GM18858 (cell line): ENCODE results near the gene NCKAP5.

Experiments
- ATAC-seq: cut with Tn5 transposase; IDR thresholded peaks from one replicate; pipeline ENCODE4 v1.9.1; 2021; ENCODE audit not compliant: unreplicated experiment

NCKAP5 gene

DNA sequence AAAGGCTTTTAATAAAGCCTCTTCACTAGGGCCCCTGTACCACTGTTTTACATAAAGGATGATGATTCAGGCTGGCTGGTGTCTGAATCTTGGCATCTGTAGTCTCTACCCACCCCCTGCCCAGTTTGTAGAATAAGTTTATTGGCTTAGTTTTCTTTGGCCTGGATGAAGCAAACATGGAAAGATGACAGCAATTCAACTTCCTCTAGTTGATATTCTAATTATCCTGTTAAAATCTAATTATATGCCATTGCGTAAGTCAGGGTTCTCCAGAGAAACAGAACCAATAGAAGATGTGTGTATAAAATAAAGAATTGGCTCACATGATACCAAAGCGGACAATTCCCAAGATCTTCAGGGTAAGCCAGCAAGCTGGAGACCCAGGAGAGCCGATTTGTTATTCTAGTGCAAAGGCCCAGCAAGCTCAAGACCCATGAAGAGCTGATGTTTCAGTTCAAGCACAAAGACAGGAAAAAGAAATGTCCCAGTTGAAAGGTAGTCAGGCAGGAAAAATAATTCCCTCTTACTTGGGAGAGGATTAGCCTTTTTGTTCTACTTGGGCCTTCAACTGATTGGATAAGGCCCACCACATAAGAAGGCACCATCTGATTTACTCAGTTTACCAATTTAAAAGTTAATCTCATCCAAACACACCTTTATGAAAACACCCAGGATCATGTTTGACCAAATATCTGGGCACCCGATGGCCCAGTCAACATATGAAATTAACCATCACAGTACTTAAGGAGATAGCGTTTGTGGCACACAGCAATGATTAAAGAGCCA lies 815.6 kb downstream of the NCKAP5 start:
- no peak for ATAC-seq

DNA sequence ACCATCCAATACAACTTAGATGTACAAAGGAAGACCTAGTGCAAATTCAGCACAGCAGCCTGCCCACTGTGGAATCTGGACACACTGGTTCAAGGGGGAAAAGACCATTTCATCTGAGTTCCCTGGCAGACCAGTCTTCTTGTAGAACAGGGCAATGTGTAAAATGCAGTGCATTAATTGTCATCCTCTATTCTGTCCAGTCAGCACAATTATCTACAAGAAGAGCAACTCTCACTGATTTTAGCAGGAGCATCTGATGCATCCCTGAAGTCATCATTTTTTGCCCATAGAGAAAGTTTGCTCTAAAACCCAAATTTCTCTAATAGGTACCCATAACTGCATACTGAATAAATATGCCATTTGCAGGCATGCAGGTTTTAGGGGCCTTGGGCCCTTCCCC lies 816.4 kb downstream of the NCKAP5 start:
- ATAC-seq, result no peak

DNA sequence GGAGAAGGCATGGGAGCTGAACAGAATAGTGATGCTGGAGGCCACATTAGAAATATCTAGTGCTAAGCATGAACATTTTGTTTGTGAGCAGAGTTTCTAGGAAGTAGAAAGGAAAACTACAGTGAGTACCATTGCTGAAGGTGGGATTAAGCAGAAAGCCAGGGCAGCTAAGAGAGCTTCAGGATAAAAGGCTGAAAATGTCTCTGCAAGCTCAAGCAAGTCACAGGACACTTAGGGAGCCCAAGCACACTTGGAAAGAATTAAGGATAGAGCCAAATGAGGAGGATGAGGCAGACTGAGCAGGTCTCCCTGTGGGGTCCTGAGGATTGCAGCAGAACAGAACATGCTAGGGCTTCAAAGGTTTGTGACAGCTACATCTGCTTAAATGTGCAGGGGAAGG lies 817.7 kb downstream of the NCKAP5 start:
- no peak for ATAC-seq

GRCh38 chr2:132747046-132747445 lies 821.2 kb downstream of the NCKAP5 start:
- peak; percentile 75 for ATAC-seq

DNA sequence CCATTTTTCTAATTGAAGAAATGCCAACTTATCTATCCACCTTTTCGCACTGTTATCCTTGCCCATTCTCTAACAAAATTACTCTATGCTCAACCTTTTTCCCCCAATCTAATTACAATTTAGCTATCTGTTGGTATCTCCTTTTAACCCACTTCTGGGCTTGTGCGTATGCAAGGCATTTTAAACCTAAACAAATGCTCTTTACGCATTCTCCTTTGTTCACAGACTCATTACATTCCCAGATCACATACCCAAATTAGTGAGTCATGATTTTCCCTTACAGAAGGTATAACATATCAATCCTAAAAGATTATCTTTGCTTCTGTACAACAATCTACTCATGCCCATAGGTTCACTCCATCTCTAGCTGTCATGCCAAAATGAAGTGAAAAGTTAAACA lies 826.5 kb downstream of the NCKAP5 start:
- no peak for ATAC-seq

- ATAC-seq, result no peak
Measured at GRCh38 chr2:132740081-132740720, 828.1 kb downstream of the NCKAP5 start.

GRCh38 chr2:132738223-132738622 lies 830.0 kb downstream of the NCKAP5 start:
- no peak for ATAC-seq

DNA sequence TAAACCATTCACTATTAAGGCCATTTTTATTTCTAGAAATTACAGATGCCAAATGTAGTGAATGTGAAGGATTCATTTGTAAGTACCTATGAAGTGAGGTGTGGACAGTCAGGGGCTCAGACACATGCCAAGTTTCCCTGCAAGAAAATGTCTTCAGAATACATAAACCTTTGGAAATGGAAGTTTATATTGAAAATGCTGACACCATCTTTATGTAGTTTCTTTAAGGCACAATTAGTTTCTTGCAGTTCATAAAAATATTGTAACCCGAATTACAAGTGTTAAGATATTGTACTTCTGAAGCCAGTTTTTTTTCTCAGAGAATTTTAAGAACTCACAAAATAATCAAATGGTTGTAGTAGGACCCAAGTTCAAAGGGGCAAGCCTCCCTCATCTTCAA lies 832.2 kb downstream of the NCKAP5 start:
- ATAC-seq, result no peak

- ATAC-seq, result no peak
Measured at GRCh38 chr2:132734961-132735360, 833.3 kb downstream of the NCKAP5 start.

DNA sequence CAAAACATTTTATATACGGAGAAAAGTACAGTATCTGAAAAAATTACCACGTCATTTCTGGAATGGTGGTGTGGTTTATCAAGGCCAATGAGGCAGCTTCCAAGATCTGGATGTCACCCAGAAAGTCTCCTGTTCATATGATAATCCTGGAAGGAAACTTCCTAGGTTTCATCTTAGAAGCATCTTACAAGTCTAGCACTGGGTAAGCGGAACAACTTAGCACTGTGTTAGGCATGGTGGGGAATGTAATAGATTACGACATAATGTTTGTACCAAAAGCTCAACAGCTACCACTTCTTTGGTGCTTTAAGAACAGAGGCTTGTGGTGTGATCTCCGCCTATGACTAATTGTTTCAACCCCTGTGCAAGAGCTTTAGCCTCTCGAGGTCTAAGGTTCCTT lies 835.2 kb downstream of the NCKAP5 start:
- no peak for ATAC-seq

DNA sequence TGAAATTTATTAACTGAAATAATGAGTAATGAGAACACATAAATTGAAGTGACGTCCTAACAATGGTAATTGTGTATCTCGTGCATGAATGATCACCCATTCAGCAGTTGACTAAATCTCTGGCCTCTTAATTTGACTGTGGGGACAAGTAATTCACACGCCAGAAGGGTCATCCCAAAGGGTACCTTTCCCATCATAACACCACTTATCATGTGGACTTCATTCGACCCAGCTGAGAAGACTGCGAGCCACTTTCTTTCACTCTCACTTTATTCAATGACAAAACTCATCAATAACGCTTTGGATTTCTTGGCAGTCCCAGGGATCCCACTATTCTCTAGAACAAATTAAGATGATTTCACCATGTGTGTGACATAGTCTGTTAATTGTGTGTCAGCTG lies 835.6 kb downstream of the NCKAP5 start:
- no peak for ATAC-seq

DNA sequence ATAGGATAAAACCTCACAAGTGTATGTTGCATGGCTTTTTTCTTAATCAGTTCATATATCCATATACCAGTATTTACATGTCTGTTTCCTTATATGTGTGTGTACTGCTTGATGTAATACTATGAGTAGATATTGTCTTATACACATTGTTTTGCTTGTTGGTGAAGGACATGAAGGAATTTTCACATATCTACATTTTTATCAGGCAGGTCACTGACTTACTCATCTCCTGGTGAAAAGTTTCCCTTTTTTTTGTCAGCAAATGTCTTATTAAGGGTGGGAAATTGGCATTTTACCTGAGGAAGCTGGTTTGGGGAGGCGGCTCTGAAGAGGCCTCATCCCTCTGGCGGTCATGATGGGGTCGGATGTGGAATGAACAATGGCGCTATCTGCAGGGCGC lies 836.8 kb downstream of the NCKAP5 start:
- no peak for ATAC-seq

- ATAC-seq, result no peak
Measured at GRCh38 chr2:132730611-132731010, 837.7 kb downstream of the NCKAP5 start.

DNA sequence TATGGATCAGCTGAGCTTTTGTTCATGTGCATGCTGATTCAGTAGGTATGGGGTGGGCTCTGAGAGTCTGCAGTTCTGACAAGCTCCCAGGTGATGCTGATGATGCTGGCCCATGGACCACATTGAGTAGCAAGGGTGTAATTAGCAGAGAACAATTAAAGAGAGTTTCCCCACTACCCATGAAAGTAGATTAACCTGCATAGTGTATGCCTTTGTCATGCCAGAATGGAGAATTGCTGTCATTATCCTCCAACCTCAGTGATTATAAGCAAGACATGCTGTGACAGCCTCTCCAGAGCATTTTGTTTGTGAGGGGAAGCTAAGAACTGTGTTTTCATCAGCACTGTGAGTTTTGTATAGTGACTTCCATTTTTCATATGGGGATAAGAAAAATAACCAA lies 838.7 kb downstream of the NCKAP5 start:
- ATAC-seq, result no peak

- ATAC-seq, result no peak
Measured at GRCh38 chr2:132726155-132726554, 842.1 kb downstream of the NCKAP5 start.

DNA sequence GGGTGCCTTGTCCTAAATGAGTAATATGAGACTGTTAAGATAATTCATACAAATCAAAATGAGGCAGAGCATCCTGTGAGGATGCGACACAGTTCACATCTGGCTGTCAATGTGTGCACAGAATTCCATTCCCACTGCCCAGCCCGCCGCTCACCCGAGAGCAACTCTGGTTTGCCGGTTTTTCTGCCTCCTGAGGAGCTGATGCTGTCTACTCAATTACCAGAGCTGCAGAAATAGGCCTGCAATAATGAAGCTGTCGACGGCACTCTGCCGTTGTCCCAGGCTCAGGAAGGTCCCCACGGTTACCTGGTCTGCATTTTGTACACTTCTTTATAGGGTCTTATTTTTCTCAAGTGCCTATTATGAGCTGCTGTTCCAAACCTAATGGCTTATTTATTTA lies 842.5 kb downstream of the NCKAP5 start:
- ATAC-seq, result no peak

DNA sequence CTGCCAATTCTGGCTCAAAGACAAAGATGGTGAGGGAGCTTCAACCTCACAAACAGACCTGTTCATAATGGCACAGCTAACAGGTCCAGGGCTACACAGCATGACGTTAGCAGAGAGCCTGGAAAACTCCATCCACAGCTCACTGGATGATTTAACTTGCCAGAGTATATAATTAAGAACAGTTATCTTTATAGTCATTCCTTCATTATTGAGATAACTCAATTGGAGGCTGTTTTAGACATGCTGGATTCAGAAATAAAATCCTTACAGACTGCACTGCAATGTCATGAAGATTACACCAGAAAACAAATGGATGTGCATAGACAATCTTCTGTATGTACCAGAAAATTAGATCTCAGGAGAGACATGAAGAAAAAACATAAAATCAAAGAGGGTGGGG lies 843.1 kb downstream of the NCKAP5 start:
- ATAC-seq, result no peak

- ATAC-seq, result no peak
Measured at GRCh38 chr2:132721938-132722337, 846.3 kb downstream of the NCKAP5 start.

GRCh38 chr2:132720393-132720792 lies 847.9 kb downstream of the NCKAP5 start:
- no peak for ATAC-seq

- ATAC-seq, result no peak
Measured at GRCh38 chr2:132719480-132719879, 848.8 kb downstream of the NCKAP5 start.

DNA sequence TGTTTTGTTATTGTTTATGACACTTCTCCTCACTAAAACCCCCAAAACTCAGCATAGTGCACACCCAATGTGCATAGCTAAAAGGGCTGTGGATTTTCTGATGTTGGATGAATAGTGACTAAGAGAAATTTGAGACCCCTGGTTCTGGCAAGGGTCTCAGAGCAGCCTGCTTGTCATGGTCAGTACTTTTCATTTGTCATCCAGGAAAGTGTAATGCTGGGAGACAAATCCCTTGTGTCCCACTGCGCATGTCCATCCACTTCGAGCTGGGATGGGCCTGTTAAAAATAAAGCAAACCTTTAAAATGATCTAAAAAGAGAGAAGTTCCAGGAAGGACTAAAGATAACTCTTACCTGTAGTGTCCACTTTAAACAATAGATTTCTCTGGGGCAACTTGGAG lies 851.3 kb downstream of the NCKAP5 start:
- no peak for ATAC-seq

- ATAC-seq, result peak; percentile 53
Measured at GRCh38 chr2:132715386-132716351, 852.6 kb downstream of the NCKAP5 start.
